PC-3 (cell line): Measurements from ENCODE around the gene ATG7.

Source experiments
- CTCF ChIP-seq: fragments of 300-600 bp; sonication (generic); conservative IDR thresholded peaks from 2 replicates; pipeline ENCODE4 v1.5.1; 2017; ENCODE audit warnings: antibody characterized with exemption, low read depth, mild to moderate bottlenecking, low read length
- EZH2 ChIP-seq: fragments of 300-600 bp; sonication (generic); IDR thresholded peaks from one replicate; pipeline ENCODE4 v1.6.1; 2017; ENCODE audit warnings: antibody characterized with exemption, mild to moderate bottlenecking, low read length; ENCODE audit not compliant: unreplicated experiment
- EZH2phosphoT487 ChIP-seq: fragments of 300-600 bp; sonication (generic); IDR thresholded peaks from 2 replicates; pipeline ENCODE4 v1.6.1; 2018; ENCODE audit warnings: mild to moderate bottlenecking, antibody characterized with exemption, low read length, borderline replicate concordance

- TF ChIP-seq CTCF (no peak), EZH2phosphoT487 (no peak), EZH2 (no peak)
These were observed 172.2 kb downstream of the ATG7 start for GRCh38 chr3:11444404-11444803.
